BE2C (cell line): ENCODE data around the gene NEK8.
A peak's percentile ranks its signal among the peaks of the same experiment; 100 is the strongest.
"Not testable (repeated sequence)": the region's sequence is repeated elsewhere in the genome, so short reads cannot be mapped to it uniquely, and the experiment has no call there.

ENCODE experiments used
- DNase-seq: peaks from one replicate; pipeline ENCODE4 v3.0.0-alpha.2; 2020
- H3K27me3 ChIP-seq: fragments of 250-450 bp; sonication (Bioruptor Pico); 2 replicates; pipeline ENCODE4 v1.5.1; 2020; ENCODE audit warnings: mild to moderate bottlenecking
- H3K36me3 ChIP-seq: fragments of 250-450 bp; sonication (Bioruptor Pico); 2 replicates; pipeline ENCODE4 v1.5.1; 2020; ENCODE audit warnings: mild to moderate bottlenecking
- H3K4me1 ChIP-seq: fragments of 250-450 bp; sonication (Bioruptor Pico); 2 replicates; pipeline ENCODE4 v1.5.1; 2020
- H3K4me3 ChIP-seq: 2 replicates; pipeline ENCODE4 v1.5.1; 2011; ENCODE audit warnings: low read depth, low read length
- H3K9me3 ChIP-seq: fragments of 250-450 bp; sonication (Bioruptor Pico); 2 replicates; pipeline ENCODE4 v1.5.1; 2020
- TF ChIP-seq, protein P1 (sequence below): IDR thresholded peaks from 2 replicates; pipeline ENCODE4 v1.5.1; 2012; ENCODE audit warnings: mild to moderate bottlenecking, low read depth, low read length

NEK8 gene

DNA sequence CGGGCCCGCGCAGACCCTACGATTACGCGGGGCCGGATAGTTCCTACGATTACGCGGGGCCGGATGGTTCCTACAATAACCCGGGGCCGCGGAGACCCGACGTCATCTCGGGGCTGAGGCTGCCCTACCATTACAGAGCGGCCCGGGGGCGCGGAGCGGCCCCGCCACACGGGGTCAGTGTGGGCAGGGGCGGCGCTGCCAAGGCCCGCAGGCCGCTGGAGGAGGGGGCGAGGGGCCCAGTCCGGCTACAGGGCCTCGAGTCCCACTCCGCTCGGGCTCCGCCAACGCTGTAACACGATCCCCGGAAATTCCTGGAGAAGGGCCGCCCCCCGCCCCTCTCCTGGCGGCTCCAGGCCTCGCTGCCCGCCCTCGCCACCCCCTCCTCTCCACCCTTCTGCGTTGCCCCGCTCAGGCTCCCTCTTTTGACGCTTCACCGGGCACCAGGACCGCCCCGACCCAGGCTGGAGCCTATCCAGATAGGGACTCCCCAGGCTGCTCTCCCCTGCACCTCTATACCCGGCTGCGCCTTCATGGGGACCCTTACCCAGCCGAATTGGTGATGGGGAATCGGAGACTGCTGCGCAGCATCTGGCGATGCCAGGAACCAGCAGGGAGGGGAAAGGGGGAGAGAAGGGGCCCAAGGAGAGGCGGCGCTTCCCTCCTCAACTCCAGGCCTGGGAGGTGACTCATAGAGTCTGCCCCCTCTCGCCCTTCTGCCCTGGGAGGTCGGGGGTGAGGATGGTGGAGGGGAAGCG is 10.8 kb upstream of the NEK8 start, which contains the start of gene RAB34:
TSS of gene RAB34 (minus strand) at position 291 of the 755 bp plus-strand sequence. CDS start 602 bp downstream, outside the sequence.
- Histone ChIP-seq H3K4me1 (no peaks in the 10 kb centered on the region), H3K4me3 (no peak within 1 kb of the TSS), H3K36me3 (peaks cover 29% of the 10 kb centered on the region)

GRCh38 chr17:28718333-28719020 is 10.1 kb upstream of the NEK8 start:
- peaks cover 36% of the 10 kb centered on the region for H3K36me3 ChIP-seq
- no peak for DNase-seq
- no peak overlapping the region for H3K4me3 ChIP-seq
- no peaks in the 10 kb centered on the region for H3K27me3 ChIP-seq
- TF ChIP-seq, protein P1, sequence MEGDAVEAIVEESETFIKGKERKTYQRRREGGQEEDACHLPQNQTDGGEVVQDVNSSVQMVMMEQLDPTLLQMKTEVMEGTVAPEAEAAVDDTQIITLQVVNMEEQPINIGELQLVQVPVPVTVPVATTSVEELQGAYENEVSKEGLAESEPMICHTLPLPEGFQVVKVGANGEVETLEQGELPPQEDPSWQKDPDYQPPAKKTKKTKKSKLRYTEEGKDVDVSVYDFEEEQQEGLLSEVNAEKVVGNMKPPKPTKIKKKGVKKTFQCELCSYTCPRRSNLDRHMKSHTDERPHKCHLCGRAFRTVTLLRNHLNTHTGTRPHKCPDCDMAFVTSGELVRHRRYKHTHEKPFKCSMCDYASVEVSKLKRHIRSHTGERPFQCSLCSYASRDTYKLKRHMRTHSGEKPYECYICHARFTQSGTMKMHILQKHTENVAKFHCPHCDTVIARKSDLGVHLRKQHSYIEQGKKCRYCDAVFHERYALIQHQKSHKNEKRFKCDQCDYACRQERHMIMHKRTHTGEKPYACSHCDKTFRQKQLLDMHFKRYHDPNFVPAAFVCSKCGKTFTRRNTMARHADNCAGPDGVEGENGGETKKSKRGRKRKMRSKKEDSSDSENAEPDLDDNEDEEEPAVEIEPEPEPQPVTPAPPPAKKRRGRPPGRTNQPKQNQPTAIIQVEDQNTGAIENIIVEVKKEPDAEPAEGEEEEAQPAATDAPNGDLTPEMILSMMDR: no peak
- no peaks in the 10 kb centered on the region for H3K9me3 ChIP-seq
- H3K4me1 ChIP-seq: no peaks in the 10 kb centered on the region

More for the DNA sequence above, 10.8 kb upstream of the NEK8 start, which contains the start of gene RAB34:
- TF ChIP-seq, protein P1: no peak
- Histone ChIP-seq H3K27me3 (no peaks in the 10 kb centered on the region), H3K9me3 (no peaks in the 10 kb centered on the region)
- no peak for DNase-seq

GRCh38 chr17:28719021-28719433 is 9.6 kb upstream of the NEK8 start:
- Histone ChIP-seq H3K36me3 (peaks cover 40% of the 10 kb centered on the region), H3K9me3 (no peaks in the 10 kb centered on the region), H3K27me3 (no peaks in the 10 kb centered on the region), H3K4me1 (no peaks in the 10 kb centered on the region), H3K4me3 (peak overlapping the region; percentile 46)
- DNase-seq: no peak
- TF ChIP-seq, protein P1: no peak

- Histone ChIP-seq H3K27me3 (no peaks in the 10 kb centered on the region), H3K9me3 (no peaks in the 10 kb centered on the region), H3K4me3 (peak overlapping the region; percentile 93), H3K4me1 (peaks cover 3% of the 10 kb centered on the region; the same call in 1 of the 2 replicates), H3K36me3 (peaks cover 53% of the 10 kb centered on the region)
- no peak for DNase-seq
- TF ChIP-seq, protein P1: 0 out of 2 replicates have a peak, but pooled peaks have one; percentile 2
Observed at GRCh38 chr17:28720247-28720996, 8.2 kb upstream of the NEK8 start.

DNA sequence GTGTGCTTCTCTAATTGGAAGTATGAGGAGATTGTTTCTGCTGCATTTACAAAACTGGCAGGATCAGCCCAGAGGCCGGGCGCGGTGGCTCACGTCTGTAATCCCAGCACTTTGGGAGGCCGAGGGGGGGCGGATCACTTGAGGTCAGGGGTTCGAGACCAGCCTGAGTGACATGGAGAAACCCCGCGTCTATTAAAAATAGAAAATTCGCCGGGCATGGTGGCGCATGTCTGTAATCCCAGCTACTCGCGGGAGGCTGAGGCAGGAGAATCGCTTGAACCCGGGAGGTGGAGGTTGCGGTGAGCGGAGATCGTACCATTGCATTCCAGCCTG is 7.6 kb upstream of the NEK8 start:
- H3K9me3 ChIP-seq, DNase-seq, H3K4me1 ChIP-seq, H3K27me3 ChIP-seq: not testable (repeated sequence)
- Histone ChIP-seq H3K4me3 (peak overlapping the region; percentile 93), H3K36me3 (peaks cover 53% of the 10 kb centered on the region)

DNA sequence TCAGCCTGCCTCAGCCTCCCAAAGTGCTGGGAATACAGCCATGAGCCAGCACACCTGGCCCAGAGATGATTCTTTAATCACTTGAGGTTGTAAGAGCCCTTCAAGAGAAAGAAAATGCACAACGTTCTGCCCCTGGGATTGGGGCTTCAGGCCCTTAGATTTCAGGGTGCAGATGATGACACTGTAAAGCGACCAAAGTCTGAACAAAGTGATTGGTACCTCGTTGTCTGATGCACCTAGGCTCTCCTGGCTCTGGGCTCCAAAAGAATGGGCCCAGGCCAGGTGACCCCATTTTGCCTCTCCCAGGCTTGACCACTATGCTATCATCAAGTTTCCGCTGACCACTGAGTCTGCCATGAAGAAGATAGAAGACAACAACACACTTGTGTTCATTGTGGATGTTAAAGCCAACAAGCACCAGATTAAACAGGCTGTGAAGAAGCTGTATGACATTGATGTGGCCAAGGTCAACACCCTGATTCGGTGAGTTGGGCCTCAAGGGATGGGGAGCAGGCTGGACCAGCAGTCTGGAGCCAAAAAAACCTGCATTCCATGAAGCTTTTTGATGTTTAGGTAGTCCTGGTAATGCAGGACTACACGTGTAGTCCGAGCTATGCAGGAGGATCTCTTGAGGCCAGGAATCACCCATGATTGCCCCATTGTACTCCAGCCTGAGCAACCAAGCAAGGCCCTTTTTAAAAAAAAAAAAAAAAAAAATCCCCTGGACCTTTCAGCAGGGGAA is 6.0 kb upstream of the NEK8 start:
- peaks cover 53% of the 10 kb centered on the region for H3K36me3 ChIP-seq
- peaks cover 3% of the 10 kb centered on the region; the same call in 1 of the 2 replicates for H3K4me1 ChIP-seq
- TF ChIP-seq, protein P1: no peak
- peak overlapping the region; percentile 93 for H3K4me3 ChIP-seq
- H3K27me3 ChIP-seq: no peaks in the 10 kb centered on the region
- no peak for DNase-seq
- H3K9me3 ChIP-seq: no peaks in the 10 kb centered on the region
